NB4 (cell line): ENCODE data around the gene GPRASP2.

ENCODE experiments used
- DNase-seq: peaks from one replicate; pipeline ENCODE4 v3.0.0; 2010; ENCODE audit warnings: low read depth
- H3K4me3 ChIP-seq: one replicate; pipeline ENCODE4 v1.5.1; 2011; ENCODE audit warnings: mild to moderate bottlenecking, low read depth, low read length, moderate library complexity
- CTCF ChIP-seq: IDR thresholded peaks from one replicate; pipeline ENCODE4 v1.5.1; 2012; ENCODE audit warnings: low read depth, low read length
- MAX ChIP-seq: IDR thresholded peaks from 2 replicates; pipeline ENCODE4 v1.6.1; 2011; ENCODE audit warnings: low read depth, low read length
- MYC ChIP-seq: IDR thresholded peaks from 2 replicates; pipeline ENCODE4 v1.6.1; 2011; ENCODE audit warnings: low read depth, low read length
- POLR2A ChIP-seq: IDR thresholded peaks from 2 replicates; pipeline ENCODE4 v1.6.1; 2011; ENCODE audit warnings: mild to moderate bottlenecking; ENCODE audit not compliant: insufficient read length; ENCODE audit errors: extremely low read depth

GPRASP2 gene

GRCh38 chrX:102728646-102729045 is 16.4 kb downstream of the GPRASP2 start:
- DNase-seq, result no peak
- H3K4me3 ChIP-seq, result no peak overlapping the region
- TF ChIP-seq POLR2A, result no peak
- TF ChIP-seq CTCF, result no peak
- no peak for TF ChIP-seq MAX
- TF ChIP-seq MYC, result no peak

GRCh38 chrX:102739657-102740056 is 27.4 kb downstream of the GPRASP2 start:
- no peak for TF ChIP-seq MYC
- TF ChIP-seq MAX, result no peak
- no peak for TF ChIP-seq CTCF
- no peak for TF ChIP-seq POLR2A
- no peak overlapping the region for H3K4me3 ChIP-seq
- DNase-seq, result no peak

- no peak overlapping the region for H3K4me3 ChIP-seq
- TF ChIP-seq POLR2A (no peak), MAX (no peak), MYC (no peak), CTCF (no peak)
- DNase-seq, result no peak
Observed at GRCh38 chrX:102744307-102744706, 32.1 kb downstream of the GPRASP2 start.

GRCh38 chrX:102745513-102745856 is 33.2 kb downstream of the GPRASP2 start:
- no peak for TF ChIP-seq POLR2A
- no peak for TF ChIP-seq CTCF
- no peak overlapping the region for H3K4me3 ChIP-seq
- DNase-seq, result no peak

GRCh38 chrX:102745857-102746584 is 33.8 kb downstream of the GPRASP2 start:
- TF ChIP-seq MYC (no peak), CTCF (no peak), MAX (no peak), POLR2A (no peak)
- DNase-seq, result no peak
- no peak overlapping the region for H3K4me3 ChIP-seq

GRCh38 chrX:102765217-102765616 is 53.0 kb downstream of the GPRASP2 start:
- DNase-seq, result no peak
- no peak overlapping the region for H3K4me3 ChIP-seq
- TF ChIP-seq MAX (no peak), MYC (no peak), CTCF (no peak), POLR2A (no peak)
